ENCODE results near the gene GFM1.

The GFM1 gene

GRCh38 chr3:158702815-158703481 is 58.6 kb downstream of the GFM1 start:
- Histone ChIP-seq H3K4me3 (replicated peaks; ENCODE audit: insufficient read depth, low read length) (no peak overlapping the region), H3K27ac (replicated peaks) (no peak overlapping the region), H3K27me3 (ENCODE audit: insufficient read depth, poor library complexity, severe bottlenecking) (no peaks in the 10 kb centered on the region)
- TF ChIP-seq SPI1 (IDR thresholded peaks at IDR 0.05; ENCODE audit: borderline replicate concordance, low read depth): no peak
- TF ChIP-seq POLR2AphosphoS5 (IDR thresholded peaks at IDR 0.05; ENCODE audit: low read depth): no peak
- TF ChIP-seq REST (IDR thresholded peaks at IDR 0.05; ENCODE audit: insufficient replicate concordance, low read depth): no peak
- no peak for TF ChIP-seq CTCF (IDR thresholded peaks at IDR 0.05; ENCODE audit: insufficient read depth, low read length)
- DNase-seq (ENCODE audit: low read depth in 1 of 2, low spot score in 1 of 2): no peak

GRCh38 chr3:158703566-158703965 is 59.2 kb downstream of the GFM1 start:
- no peak for TF ChIP-seq SPI1 (IDR thresholded peaks at IDR 0.05; ENCODE audit: borderline replicate concordance, low read depth)
- TF ChIP-seq GABPA (IDR thresholded peaks at IDR 0.05; ENCODE audit: low read depth): no peak
- no peak for TF ChIP-seq POLR2AphosphoS5 (IDR thresholded peaks at IDR 0.05; ENCODE audit: low read depth)
- no peak for TF ChIP-seq REST (IDR thresholded peaks at IDR 0.05; ENCODE audit: insufficient replicate concordance, low read depth)
- TF ChIP-seq CTCF (IDR thresholded peaks at IDR 0.05; ENCODE audit: insufficient read depth, low read length): no peak
- Histone ChIP-seq H3K27ac (replicated peaks) (no peak overlapping the region), H3K4me3 (replicated peaks; ENCODE audit: insufficient read depth, low read length) (no peak overlapping the region), H3K27me3 (ENCODE audit: insufficient read depth, poor library complexity, severe bottlenecking) (no peaks in the 10 kb centered on the region)
- DNase-seq (ENCODE audit: low read depth in 1 of 2, low spot score in 1 of 2): no peak

GRCh38 chr3:158709666-158710083 is 65.3 kb downstream of the GFM1 start:
- H3K27ac ChIP-seq (replicated peaks): no peak overlapping the region
- no peaks in the 10 kb centered on the region for H3K27me3 ChIP-seq (ENCODE audit: insufficient read depth, poor library complexity, severe bottlenecking)
- no peak overlapping the region for H3K4me3 ChIP-seq (replicated peaks; ENCODE audit: insufficient read depth, low read length)
- TF ChIP-seq REST (IDR thresholded peaks at IDR 0.05; ENCODE audit: insufficient replicate concordance, low read depth) (no peak), CTCF (IDR thresholded peaks at IDR 0.05; ENCODE audit: insufficient read depth, low read length) (no peak), SPI1 (IDR thresholded peaks at IDR 0.05; ENCODE audit: borderline replicate concordance, low read depth) (no peak), GABPA (IDR thresholded peaks at IDR 0.05; ENCODE audit: low read depth) (no peak), POLR2AphosphoS5 (IDR thresholded peaks at IDR 0.05; ENCODE audit: low read depth) (no peak)
- no peak for DNase-seq (ENCODE audit: low read depth in 1 of 2, low spot score in 1 of 2)

Data from HL-60 (cell line).